Caco-2 (cell line): ENCODE measurements around the gene ZPR1. TPM values are rescaled to one million over a fixed set of nuclear protein-coding genes. Genes with fewer than 3 reads are reported as not detected.
A peak's percentile ranks its signal among the peaks of the same experiment; 100 is the strongest.

Source experiments
- BruUV-seq: library from RNA; stranded (reverse); fragments of 400-500 nt; replicated peaks from 2 replicates; lab custom pipeline; 2021; lab: Mats Ljungman, UMichigan
- CTCF ChIA-PET: fragments of 300-600 bp; sonication (Branson Sonifier 250); formaldehyde crosslinking; loops from one replicate; lab custom pipeline; 2022; ENCODE audit warnings: antibody characterized with exemption; lab: Charles Lee
- POLR2A ChIA-PET: fragments of 300-600 bp; sonication (Branson Sonifier 250); formaldehyde crosslinking; loops from one replicate; lab custom pipeline; 2022; ENCODE audit warnings: antibody characterized with exemption; lab: Charles Lee
- DNase-seq, 2 experiments: peaks; one replicate each; pipeline versions ENCODE4 v3.0.0 to v3.0.0-alpha.2; 2020 to 2022
- H3K27me3 ChIP-seq: replicated peaks from 2 replicates; pipeline ENCODE4 v1.6.0; 2011; ENCODE audit warnings: low read length; ENCODE audit not compliant: control insufficient read depth, insufficient read depth
- H3K36me3 ChIP-seq: 2 replicates; pipeline ENCODE4 v1.5.1; 2011; ENCODE audit warnings: low read length; ENCODE audit not compliant: control insufficient read depth, insufficient read depth
- H3K4me1 ChIP-seq: fragments of 250-450 bp; sonication (Bioruptor Pico); 2 replicates; pipeline ENCODE4 v1.5.1; 2020; ENCODE audit warnings: mild to moderate bottlenecking
- H3K4me3 ChIP-seq: 2 replicates; pipeline ENCODE4 v1.5.1; 2011; ENCODE audit warnings: low read depth, mild to moderate bottlenecking, control low read depth, low read length
- H3K9me3 ChIP-seq: fragments of 250-450 bp; sonication (Bioruptor Pico); 2 replicates; pipeline ENCODE4 v1.5.1; 2020; ENCODE audit warnings: mild to moderate bottlenecking, moderate library complexity
- H3K27ac Mint-ChIP-seq: one replicate; pipeline ENCODE4 v1.8.0; 2022; ENCODE audit warnings: mixed read lengths; ENCODE audit not compliant: unreplicated experiment
- H3K27me3 Mint-ChIP-seq: one replicate; pipeline ENCODE4 v1.8.0; 2022; ENCODE audit warnings: mixed read lengths; ENCODE audit not compliant: insufficient read depth, unreplicated experiment
- H3K36me3 Mint-ChIP-seq: one replicate; pipeline ENCODE4 v1.8.0; 2022; ENCODE audit warnings: mild to moderate bottlenecking, mixed read lengths; ENCODE audit not compliant: insufficient read depth, unreplicated experiment
- H3K4me1 Mint-ChIP-seq: one replicate; pipeline ENCODE4 v1.8.0; 2022; ENCODE audit warnings: low read depth, mixed read lengths; ENCODE audit not compliant: unreplicated experiment
- H3K4me3 Mint-ChIP-seq: one replicate; pipeline ENCODE4 v1.8.0; 2022; ENCODE audit warnings: mild to moderate bottlenecking, moderate library complexity, mixed read lengths; ENCODE audit not compliant: unreplicated experiment
- H3K9me3 Mint-ChIP-seq: one replicate; pipeline ENCODE4 v1.8.0; 2022; ENCODE audit warnings: mixed read lengths; ENCODE audit not compliant: unreplicated experiment
- intact Hi-C: fragments of 100-400 bp; cut with micrococcal nuclease; formaldehyde crosslinking; loops from one replicate; pipeline ENCODE4 v1.10.0; 2022; ENCODE audit not compliant: unreplicated experiment
- total RNA-seq: library from RNA; stranded (reverse); gene quantifications from 2 replicates; pipeline ENCODE4 v1.2.3, GENCODE V29; 2022
- TF ChIP-seq, protein P1 (sequence below), 2 experiments: fragments of 200-600 bp in 1 of 2; IDR thresholded peaks; 1 replicate in 1 of 2; 2 replicates in 1 of 2; pipeline versions ENCODE4 v1.5.1 to v1.8.0; 2011 to 2022; ENCODE audit warnings: antibody characterized with exemption in 1 of 2, control low read depth in 1 of 2, inconsistent platforms in 1 of 2, low read depth in 1 of 2, low read length in 1 of 2, mild to moderate bottlenecking in 1 of 2, moderate library complexity in 1 of 2; ENCODE audit not compliant: insufficient read depth in 1 of 2, severe bottlenecking in 1 of 2, unreplicated experiment in 1 of 2

ZPR1 gene
- total RNA-seq, 1 experiment from 2014 or later = 194 TPM

DNA sequence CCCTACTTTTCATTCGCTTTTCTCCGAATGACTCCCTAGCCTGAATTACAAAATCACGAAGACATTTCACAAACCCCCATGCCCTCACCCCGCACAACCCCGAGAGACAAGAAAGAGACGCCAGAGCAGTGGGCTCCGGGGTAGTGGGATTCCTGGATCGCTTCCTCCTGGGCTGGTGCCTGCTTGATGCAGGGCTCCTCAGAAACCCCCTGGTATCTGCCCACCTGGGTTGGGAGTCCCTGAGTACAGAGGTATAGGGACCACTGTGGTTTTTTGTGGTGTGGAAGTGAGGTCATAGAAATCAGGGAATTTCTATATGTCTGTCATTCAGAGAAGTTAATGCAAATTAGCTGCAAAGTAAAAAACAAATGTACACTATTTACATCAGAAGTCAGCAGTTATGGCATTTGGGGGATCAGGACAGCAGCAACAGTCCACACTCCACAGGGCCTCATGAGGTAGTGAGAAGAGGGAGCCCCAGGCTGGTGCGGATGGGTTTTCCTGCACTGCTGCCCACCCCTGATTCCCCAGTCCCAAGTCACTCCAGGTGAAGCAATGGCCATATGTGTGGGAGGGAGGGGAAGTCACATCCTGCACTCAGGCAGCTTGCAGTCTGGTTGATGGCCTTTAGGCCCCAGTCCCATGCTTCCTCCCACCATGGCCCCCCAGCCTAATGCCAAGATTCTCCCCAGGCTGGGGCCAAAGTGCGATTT is 54.6 kb downstream of the ZPR1 start:
- peaks cover 15% of the 10 kb centered on the region for H3K4me1 Mint-ChIP-seq
- POLR2A ChIA-PET = no interaction called here
- no peaks in the 10 kb centered on the region for H3K9me3 ChIP-seq
- H3K36me3 Mint-ChIP-seq = no peaks in the 10 kb centered on the region
- H3K27me3 Mint-ChIP-seq = peaks cover 5% of the 10 kb centered on the region
- TF ChIP-seq, protein P1, sequence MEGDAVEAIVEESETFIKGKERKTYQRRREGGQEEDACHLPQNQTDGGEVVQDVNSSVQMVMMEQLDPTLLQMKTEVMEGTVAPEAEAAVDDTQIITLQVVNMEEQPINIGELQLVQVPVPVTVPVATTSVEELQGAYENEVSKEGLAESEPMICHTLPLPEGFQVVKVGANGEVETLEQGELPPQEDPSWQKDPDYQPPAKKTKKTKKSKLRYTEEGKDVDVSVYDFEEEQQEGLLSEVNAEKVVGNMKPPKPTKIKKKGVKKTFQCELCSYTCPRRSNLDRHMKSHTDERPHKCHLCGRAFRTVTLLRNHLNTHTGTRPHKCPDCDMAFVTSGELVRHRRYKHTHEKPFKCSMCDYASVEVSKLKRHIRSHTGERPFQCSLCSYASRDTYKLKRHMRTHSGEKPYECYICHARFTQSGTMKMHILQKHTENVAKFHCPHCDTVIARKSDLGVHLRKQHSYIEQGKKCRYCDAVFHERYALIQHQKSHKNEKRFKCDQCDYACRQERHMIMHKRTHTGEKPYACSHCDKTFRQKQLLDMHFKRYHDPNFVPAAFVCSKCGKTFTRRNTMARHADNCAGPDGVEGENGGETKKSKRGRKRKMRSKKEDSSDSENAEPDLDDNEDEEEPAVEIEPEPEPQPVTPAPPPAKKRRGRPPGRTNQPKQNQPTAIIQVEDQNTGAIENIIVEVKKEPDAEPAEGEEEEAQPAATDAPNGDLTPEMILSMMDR (IDR thresholded peaks at IDR 0.05; ENCODE audit: insufficient read depth in 1 of 2, low read depth in 1 of 2, low read length in 1 of 2, severe bottlenecking in 1 of 2, unreplicated experiment in 1 of 2) = no peak
- no peaks in the 10 kb centered on the region for H3K27me3 ChIP-seq
- no peaks in the 10 kb centered on the region for H3K9me3 Mint-ChIP-seq
- H3K36me3 ChIP-seq = no peaks in the 10 kb centered on the region
- BruUV-seq = no TSS peak
- intact Hi-C loops = loop anchor here (5.0 kb wide), 1 partner anchor 104 kb away; the partner anchor contains the start of gene APOA1
- H3K4me3 ChIP-seq = no peak overlapping the region
- CTCF ChIA-PET = interaction anchor here (0.6 to 4.4 kb wide), 19 partner anchors 10 to 658 kb away, joined by 3 to 65 read pairs (median 4); no protein-coding TSS in a partner anchor
- no peak overlapping the region for H3K4me3 Mint-ChIP-seq
- no peak overlapping the region for H3K27ac Mint-ChIP-seq
- peak in 1 of 2 experiments; percentile 30 for DNase-seq
- peaks cover 9% of the 10 kb centered on the region for H3K4me1 ChIP-seq

DNA sequence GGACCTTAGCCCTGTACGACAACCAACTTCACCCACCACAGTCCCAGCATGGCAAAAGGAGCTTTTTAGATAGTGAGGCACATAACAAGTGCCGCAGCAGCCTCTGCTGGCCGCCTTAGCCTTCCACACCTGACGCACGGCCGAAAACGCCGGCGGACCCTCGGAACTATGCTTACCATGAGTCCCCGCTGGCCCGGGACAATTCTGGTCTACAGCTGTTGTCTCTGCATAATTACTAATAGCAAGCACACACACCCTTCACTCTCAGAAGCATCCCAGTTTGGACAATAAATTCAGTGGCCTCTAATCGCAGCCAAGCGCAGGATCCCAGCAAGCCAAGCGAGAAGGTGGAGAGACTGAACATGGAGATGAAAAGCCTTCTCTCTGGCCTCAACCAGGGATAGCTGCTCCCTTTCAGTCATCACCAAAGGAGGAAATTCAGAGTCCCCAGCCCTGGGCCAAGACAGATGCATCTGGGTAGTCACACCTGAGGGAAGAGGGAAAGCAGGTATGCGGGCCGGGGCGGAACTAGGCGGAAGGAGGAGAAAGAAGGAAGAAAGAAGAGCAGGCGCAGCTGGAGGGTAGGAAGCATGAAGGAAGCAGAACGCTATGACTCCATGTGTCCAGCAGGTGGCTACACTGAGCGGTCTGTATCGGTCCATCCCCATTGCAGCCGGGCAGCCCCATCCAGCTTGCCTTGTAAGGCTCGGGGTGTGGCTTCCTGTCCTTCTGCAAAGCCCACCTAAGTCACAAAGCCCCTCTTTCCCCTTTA is 55.4 kb downstream of the ZPR1 start:
- POLR2A ChIA-PET = interaction anchor here (0.5 kb wide), 1 partner anchor 465 kb away, joined by 3 read pairs; no protein-coding TSS in a partner anchor
- H3K27ac Mint-ChIP-seq = no peak overlapping the region

More for the DNA sequence above, 55.4 kb downstream of the ZPR1 start:
- H3K4me3 Mint-ChIP-seq = no peak overlapping the region
- intact Hi-C loops = loop anchor here (1.0 to 5.0 kb wide), 3 partner anchors 105 to 494 kb away; partner anchors contain the start of gene APOA1
- Histone ChIP-seq H3K4me1 (peaks cover 9% of the 10 kb centered on the region), H3K4me3 (no peak overlapping the region), H3K27me3 (no peaks in the 10 kb centered on the region), H3K36me3 (no peaks in the 10 kb centered on the region), H3K9me3 (no peaks in the 10 kb centered on the region)
- no TSS peak for BruUV-seq
- H3K27me3 Mint-ChIP-seq = peaks cover 9% of the 10 kb centered on the region
- no peaks in the 10 kb centered on the region for H3K36me3 Mint-ChIP-seq
- TF ChIP-seq, protein P1 (IDR thresholded peaks at IDR 0.05; ENCODE audit: insufficient read depth in 1 of 2, low read depth in 1 of 2, low read length in 1 of 2, severe bottlenecking in 1 of 2, unreplicated experiment in 1 of 2) = peak; percentile 97 to 98
- CTCF ChIA-PET = interaction anchor here (0.6 to 4.4 kb wide), 21 partner anchors 10 to 658 kb away, joined by 3 to 65 read pairs (median 4); partner anchors contain the start of gene SIK3
- peaks cover 15% of the 10 kb centered on the region for H3K4me1 Mint-ChIP-seq
- peak; percentile 80 to 84 for DNase-seq
- H3K9me3 Mint-ChIP-seq = no peaks in the 10 kb centered on the region
